ENCODE results near the gene FNDC3B.
"Not testable (repeated sequence)": the region's sequence is repeated elsewhere in the genome, so short reads cannot be mapped to it uniquely, and the experiment has no call there.

The FNDC3B gene

GRCh38 chr3:172090035-172090434 is 50.7 kb downstream of the FNDC3B start:
- H3K9ac ChIP-seq (ENCODE audit: low read depth, low read length, poor library complexity): no peak overlapping the region
- no peak overlapping the region for H3K4me3 ChIP-seq (ENCODE audit: low read length in 2 of 2)
- H2BK120ac ChIP-seq (ENCODE audit: low read depth, low read length): no peak overlapping the region
- no peak overlapping the region for H2BK5ac ChIP-seq (ENCODE audit: low read length)
- no peak overlapping the region for H3K4me2 ChIP-seq (ENCODE audit: insufficient read depth, low read length, poor library complexity, severe bottlenecking)
- H3K36me3 ChIP-seq (replicated peaks in 1 of 2; ENCODE audit: control insufficient read depth in 2 of 2, insufficient read depth in 2 of 2, low read length in 2 of 2): peaks cover 0 to 16% of the 10 kb centered on the region in 2 donors
- H3K27me3 ChIP-seq (ENCODE audit: control insufficient read depth in 3 of 3, insufficient read depth in 3 of 3, low read depth in 1 of 3, low read length in 3 of 3): no peaks in the 10 kb centered on the region
- no peak overlapping the region for H2AFZ ChIP-seq (ENCODE audit: low read length)
- no peak overlapping the region for H4K91ac ChIP-seq (ENCODE audit: low read depth, low read length, poor library complexity)
- no peak overlapping the region for H3K18ac ChIP-seq (ENCODE audit: low read length)
- no peak overlapping the region for H2BK15ac ChIP-seq (ENCODE audit: low read length)
- H3K23ac ChIP-seq (ENCODE audit: low read depth, low read length, poor library complexity): no peak overlapping the region
- peaks cover 0 to 8% of the 10 kb centered on the region in 2 donors for H3K9me3 ChIP-seq (replicated peaks in 1 of 2; ENCODE audit: control insufficient read depth in 2 of 2, insufficient read depth in 1 of 2, low read depth in 1 of 2, low read length in 2 of 2)
- no peak overlapping the region for H3K14ac ChIP-seq (ENCODE audit: low read length)
- H2AK5ac ChIP-seq (ENCODE audit: low read depth, low read length): no peak overlapping the region
- no peak overlapping the region for H4K8ac ChIP-seq (ENCODE audit: low read depth, low read length)
- DNase-seq (ENCODE audit: low spot score): no peak
- H3K79me1 ChIP-seq (ENCODE audit: low read depth, low read length): no peaks in the 10 kb centered on the region
- no peak overlapping the region for H3K27ac ChIP-seq (replicated peaks; ENCODE audit: low read length)
- H3K4ac ChIP-seq (ENCODE audit: low read length): no peak overlapping the region
- WGBS, 2 donors (ENCODE audit: extremely low coverage in 2 of 2, insufficient read length in 2 of 2, insufficient replicate concordance in 1 of 2): no CpG with 5 or more reads among the region's 4 CpGs
- no peak overlapping the region for H2BK12ac ChIP-seq (ENCODE audit: low read length)
- peaks cover 0 to 1% of the 10 kb centered on the region in 2 donors for H3K4me1 ChIP-seq (ENCODE audit: control insufficient read depth in 2 of 2, insufficient read depth in 1 of 2, low read depth in 1 of 2, low read length in 2 of 2)

DNA sequence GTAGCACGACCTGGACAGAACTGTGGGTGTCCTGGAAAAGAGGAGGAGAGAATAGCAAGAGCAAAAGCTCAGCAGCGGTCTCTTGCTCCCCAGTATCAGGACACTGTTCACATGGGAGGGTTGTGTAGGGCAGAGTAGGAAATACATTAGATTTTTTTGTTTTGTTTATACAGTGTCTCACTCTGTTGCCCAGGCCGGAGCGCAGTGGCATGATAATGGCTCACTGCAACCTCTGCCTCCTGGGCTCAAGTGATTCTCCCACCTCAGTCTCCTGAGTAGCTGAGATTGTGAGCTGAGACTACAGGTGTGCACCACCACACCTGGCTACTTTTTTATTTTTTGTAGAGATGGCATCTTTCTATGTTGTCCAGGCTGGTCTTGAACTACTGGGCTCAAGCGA is 53.3 kb downstream of the FNDC3B start:
- Histone ChIP-seq H3K14ac (ENCODE audit: low read length) (no peak overlapping the region), H3K4me3 (ENCODE audit: low read length in 2 of 2) (no peak overlapping the region), H4K8ac (ENCODE audit: low read depth, low read length) (no peak overlapping the region), H3K27me3 (ENCODE audit: control insufficient read depth in 3 of 3, insufficient read depth in 3 of 3, low read depth in 1 of 3, low read length in 3 of 3) (no peaks in the 10 kb centered on the region), H2AFZ (ENCODE audit: low read length) (no peak overlapping the region), H3K4ac (ENCODE audit: low read length) (no peak overlapping the region), H3K18ac (ENCODE audit: low read length) (no peak overlapping the region), H3K4me2 (ENCODE audit: insufficient read depth, low read length, poor library complexity, severe bottlenecking) (no peak overlapping the region), H2BK12ac (ENCODE audit: low read length) (no peak overlapping the region), H3K79me1 (ENCODE audit: low read depth, low read length) (no peaks in the 10 kb centered on the region), H2BK120ac (ENCODE audit: low read depth, low read length) (no peak overlapping the region), H2BK5ac (ENCODE audit: low read length) (no peak overlapping the region), H4K91ac (ENCODE audit: low read depth, low read length, poor library complexity) (no peak overlapping the region), H2AK5ac (ENCODE audit: low read depth, low read length) (no peak overlapping the region), H2BK15ac (ENCODE audit: low read length) (no peak overlapping the region), H3K23ac (ENCODE audit: low read depth, low read length, poor library complexity) (no peak overlapping the region), H3K4me1 (ENCODE audit: control insufficient read depth in 2 of 2, insufficient read depth in 1 of 2, low read depth in 1 of 2, low read length in 2 of 2) (peaks cover 3 to 8% of the 10 kb centered on the region in 2 donors), H3K9ac (ENCODE audit: low read depth, low read length, poor library complexity) (no peak overlapping the region), H3K36me3 (replicated peaks in 1 of 2; ENCODE audit: control insufficient read depth in 2 of 2, insufficient read depth in 2 of 2, low read length in 2 of 2) (peaks cover 0 to 13% of the 10 kb centered on the region in 2 donors), H3K9me3 (replicated peaks in 1 of 2; ENCODE audit: control insufficient read depth in 2 of 2, insufficient read depth in 1 of 2, low read depth in 1 of 2, low read length in 2 of 2) (peaks cover 0 to 8% of the 10 kb centered on the region in 2 donors), H3K27ac (replicated peaks; ENCODE audit: low read length) (no peak overlapping the region)
- no CpG with 5 or more reads among the region's 5 CpGs for WGBS, 2 donors (ENCODE audit: extremely low coverage in 2 of 2, insufficient read length in 2 of 2, insufficient replicate concordance in 1 of 2)
- DNase-seq (ENCODE audit: low spot score): no peak

DNA sequence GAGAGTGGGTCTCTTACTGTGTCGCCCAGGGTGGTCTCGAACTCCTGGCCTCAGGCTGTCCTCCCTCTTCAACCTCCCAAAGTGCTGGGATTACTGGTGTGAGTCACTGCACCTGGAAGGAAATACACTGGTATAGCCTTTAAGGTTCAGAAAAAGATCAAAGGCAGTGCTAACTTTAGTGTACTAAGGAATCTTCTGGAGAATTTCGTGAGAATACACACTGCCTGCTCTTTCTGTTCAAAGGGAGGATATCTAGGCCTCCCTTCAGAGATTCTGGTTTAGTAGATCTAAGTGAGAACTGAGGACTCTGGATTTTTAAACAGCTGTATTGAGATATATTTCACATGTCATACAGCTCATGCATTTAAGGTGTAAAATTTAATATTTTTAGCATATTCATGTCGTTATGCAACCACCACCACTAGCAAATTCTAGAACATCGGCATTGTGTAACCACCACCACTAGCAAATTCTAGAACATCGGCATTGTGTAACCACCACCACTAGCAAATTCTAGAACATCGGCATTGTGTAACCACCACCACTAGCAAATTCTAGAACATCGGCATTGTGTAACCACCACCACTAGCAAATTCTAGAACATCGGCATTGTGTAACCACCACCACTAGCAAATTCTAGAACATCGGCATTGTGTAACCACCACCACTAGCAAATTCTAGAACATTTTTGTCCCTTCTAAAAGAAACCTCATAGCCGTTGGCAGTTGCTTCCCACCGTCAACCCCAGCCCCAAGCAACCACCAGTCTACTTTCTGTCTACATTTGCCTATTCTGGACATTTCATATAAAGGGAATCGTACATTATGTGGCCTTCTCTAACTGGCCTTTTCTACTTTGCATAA is 54.4 kb downstream of the FNDC3B start:
- H2BK5ac ChIP-seq (ENCODE audit: low read length); H2AK5ac ChIP-seq (ENCODE audit: low read depth, low read length); H3K27ac ChIP-seq (replicated peaks; ENCODE audit: low read length); H4K8ac ChIP-seq (ENCODE audit: low read depth, low read length); H2BK12ac ChIP-seq (ENCODE audit: low read length); H3K9ac ChIP-seq (ENCODE audit: low read depth, low read length, poor library complexity); H3K18ac ChIP-seq (ENCODE audit: low read length); H2BK15ac ChIP-seq (ENCODE audit: low read length); H3K14ac ChIP-seq (ENCODE audit: low read length); H3K4me3 ChIP-seq (ENCODE audit: low read length in 2 of 2); H3K27me3 ChIP-seq (ENCODE audit: control insufficient read depth in 3 of 3, insufficient read depth in 3 of 3, low read depth in 1 of 3, low read length in 3 of 3); H2AFZ ChIP-seq (ENCODE audit: low read length); DNase-seq (ENCODE audit: low spot score); H4K91ac ChIP-seq (ENCODE audit: low read depth, low read length, poor library complexity); H3K23ac ChIP-seq (ENCODE audit: low read depth, low read length, poor library complexity); H3K79me1 ChIP-seq (ENCODE audit: low read depth, low read length); H2BK120ac ChIP-seq (ENCODE audit: low read depth, low read length); H3K9me3 ChIP-seq (replicated peaks in 1 of 2; ENCODE audit: control insufficient read depth in 2 of 2, insufficient read depth in 1 of 2, low read depth in 1 of 2, low read length in 2 of 2); H3K4ac ChIP-seq (ENCODE audit: low read length); H3K4me2 ChIP-seq (ENCODE audit: insufficient read depth, low read length, poor library complexity, severe bottlenecking): not testable (repeated sequence)
- peaks cover 0 to 13% of the 10 kb centered on the region in 2 donors for H3K36me3 ChIP-seq (replicated peaks in 1 of 2; ENCODE audit: control insufficient read depth in 2 of 2, insufficient read depth in 2 of 2, low read length in 2 of 2)
- peaks cover 6 to 13% of the 10 kb centered on the region in 2 donors for H3K4me1 ChIP-seq (ENCODE audit: control insufficient read depth in 2 of 2, insufficient read depth in 1 of 2, low read depth in 1 of 2, low read length in 2 of 2)
- WGBS, 2 donors (ENCODE audit: extremely low coverage in 2 of 2, insufficient read length in 2 of 2, insufficient replicate concordance in 1 of 2): no CpG with 5 or more reads among the region's 13 CpGs

DNA sequence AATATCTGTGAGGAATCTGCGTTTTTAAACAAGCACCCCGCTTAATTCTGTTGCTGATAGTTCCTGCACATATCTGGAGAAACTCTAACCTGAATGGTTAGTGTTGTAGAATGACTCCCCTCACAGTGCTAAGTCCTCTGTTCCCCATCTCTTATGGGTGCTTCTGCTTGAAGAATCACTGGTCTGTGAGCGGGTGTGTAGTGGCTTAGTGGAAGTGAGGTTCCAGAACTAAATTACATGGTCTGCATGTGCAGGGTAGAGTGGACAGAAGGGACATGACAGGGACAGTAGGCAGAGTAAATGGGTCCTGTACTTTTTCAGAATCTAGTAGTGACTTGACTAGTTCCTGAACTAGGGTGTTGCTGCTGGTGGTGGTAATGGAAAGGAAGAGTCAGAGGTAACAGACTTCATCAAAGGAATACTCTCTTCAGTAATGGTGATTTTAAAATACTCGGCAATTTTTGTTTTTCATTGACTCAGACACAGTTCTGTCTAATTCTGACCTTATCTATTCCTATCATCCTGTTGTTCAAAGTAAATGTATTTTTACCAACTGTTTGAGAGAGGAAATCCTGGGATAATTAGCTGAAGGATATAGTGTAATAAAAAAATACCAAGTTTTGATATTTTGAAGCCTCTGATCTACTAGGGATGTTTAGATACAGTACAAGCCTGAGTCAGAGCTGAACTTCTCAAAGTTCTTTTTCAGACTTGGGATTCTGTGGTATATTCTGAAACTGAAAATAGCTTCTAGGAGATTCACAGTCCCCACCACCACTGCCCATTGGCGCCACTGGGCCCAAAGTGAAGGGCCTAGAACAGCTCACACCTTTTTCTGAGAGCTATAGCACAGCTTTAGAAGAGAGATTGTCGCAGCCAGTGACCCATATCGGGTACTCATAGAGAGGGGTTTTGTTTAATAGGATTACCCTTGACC is 55.5 kb downstream of the FNDC3B start:
- Histone ChIP-seq H4K8ac (ENCODE audit: low read depth, low read length) (no peak overlapping the region), H2BK12ac (ENCODE audit: low read length) (no peak overlapping the region), H4K91ac (ENCODE audit: low read depth, low read length, poor library complexity) (no peak overlapping the region), H2BK120ac (ENCODE audit: low read depth, low read length) (no peak overlapping the region), H3K18ac (ENCODE audit: low read length) (no peak overlapping the region), H3K27me3 (ENCODE audit: control insufficient read depth in 3 of 3, insufficient read depth in 3 of 3, low read depth in 1 of 3, low read length in 3 of 3) (no peaks in the 10 kb centered on the region), H3K79me1 (ENCODE audit: low read depth, low read length) (peaks cover 2% of the 10 kb centered on the region), H3K36me3 (replicated peaks in 1 of 2; ENCODE audit: control insufficient read depth in 2 of 2, insufficient read depth in 2 of 2, low read length in 2 of 2) (peaks cover 0 to 3% of the 10 kb centered on the region in 2 donors), H3K23ac (ENCODE audit: low read depth, low read length, poor library complexity) (no peak overlapping the region), H2AK5ac (ENCODE audit: low read depth, low read length) (no peak overlapping the region), H2BK15ac (ENCODE audit: low read length) (no peak overlapping the region), H3K27ac (replicated peaks; ENCODE audit: low read length) (no peak overlapping the region), H3K4me2 (ENCODE audit: insufficient read depth, low read length, poor library complexity, severe bottlenecking) (no peak overlapping the region), H3K4me3 (ENCODE audit: low read length in 2 of 2) (no peak overlapping the region), H2AFZ (ENCODE audit: low read length) (no peak overlapping the region), H3K14ac (ENCODE audit: low read length) (no peak overlapping the region), H3K4ac (ENCODE audit: low read length) (no peak overlapping the region), H3K9ac (ENCODE audit: low read depth, low read length, poor library complexity) (no peak overlapping the region), H3K9me3 (replicated peaks in 1 of 2; ENCODE audit: control insufficient read depth in 2 of 2, insufficient read depth in 1 of 2, low read depth in 1 of 2, low read length in 2 of 2) (peaks cover 0 to 3% of the 10 kb centered on the region in 2 donors), H2BK5ac (ENCODE audit: low read length) (no peak overlapping the region), H3K4me1 (ENCODE audit: control insufficient read depth in 2 of 2, insufficient read depth in 1 of 2, low read depth in 1 of 2, low read length in 2 of 2) (peaks cover 9 to 15% of the 10 kb centered on the region in 2 donors)
- no peak for DNase-seq (ENCODE audit: low spot score)
- no CpG with 5 or more reads among the region's 7 CpGs for WGBS, 2 donors (ENCODE audit: extremely low coverage in 2 of 2, insufficient read length in 2 of 2, insufficient replicate concordance in 1 of 2)
